GM23248 (cell line): Measurements from ENCODE around the gene MSANTD1.

Source experiments
- EZH2 ChIP-seq: fragments of 200-600 bp; sonication (generic); IDR thresholded peaks from 2 replicates; pipeline ENCODE4 v1.6.1; 2018; ENCODE audit warnings: antibody characterized with exemption, mild to moderate bottlenecking; ENCODE audit not compliant: insufficient read depth, poor library complexity, severe bottlenecking
- EZH2phosphoT487 ChIP-seq: fragments of 200-600 bp; sonication (generic); IDR thresholded peaks from 2 replicates; pipeline ENCODE4 v1.6.1; 2018; ENCODE audit warnings: antibody characterized with exemption, moderate library complexity, mild to moderate bottlenecking, low read depth; ENCODE audit not compliant: insufficient read depth

- no peak for TF ChIP-seq EZH2
- no peak for TF ChIP-seq EZH2phosphoT487
Measured at GRCh38 chr4:3212391-3213105, 36.4 kb upstream of the MSANTD1 start.
